ENCODE results near the gene CTNNA3. TPM values are rescaled to one million over a fixed set of nuclear protein-coding genes. Genes with fewer than 3 reads are reported as not detected.

CTNNA3 gene
- total RNA-seq, 1 experiment from 2014 or later, result 0.02 TPM

DNA sequence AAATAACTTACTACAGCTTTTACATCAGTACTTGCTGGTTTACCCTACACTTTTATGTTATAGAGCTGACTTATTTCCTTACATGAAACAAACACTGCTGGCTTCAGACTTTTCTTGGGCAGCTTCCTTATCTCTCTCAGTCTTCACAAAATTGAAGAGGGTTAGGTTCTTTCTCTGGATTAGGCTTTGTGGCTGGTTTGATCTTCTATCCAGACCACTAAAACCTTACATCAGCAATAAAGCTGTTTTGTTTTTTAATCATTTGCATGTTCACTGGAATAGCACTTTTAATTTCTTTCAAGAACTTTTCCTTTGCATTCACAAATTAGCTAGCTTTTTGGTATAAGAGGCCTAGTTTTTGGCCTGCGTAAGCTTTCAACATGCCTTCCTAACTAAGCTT, 551.5 kb downstream of the CTNNA3 start:
- H3K27me3 Mint-ChIP-seq (ENCODE audit: insufficient read depth, unreplicated experiment), result no peaks in the 10 kb centered on the region
- H3K27ac Mint-ChIP-seq (ENCODE audit: low read depth, unreplicated experiment), result no peak overlapping the region
- H3K9me3 Mint-ChIP-seq (ENCODE audit: unreplicated experiment), result no peaks in the 10 kb centered on the region
- H3K4me3 Mint-ChIP-seq (ENCODE audit: unreplicated experiment), result no peak overlapping the region
- ChIA-PET CTCF (interaction anchor here (0.7 kb wide), 1 partner anchor 99 kb away, joined by 3 read pairs; no protein-coding TSS in a partner anchor), POLR2A (no interaction called here)
- no peaks in the 10 kb centered on the region for H3K4me1 Mint-ChIP-seq (ENCODE audit: insufficient read depth, unreplicated experiment)
- intact Hi-C loops (cut with micrococcal nuclease), result no loop called here
- no peak for DNase-seq (ENCODE audit: unreplicated experiment)
- BruUV-seq (replicated peaks), result no TSS peak
- TF ChIP-seq, protein P1, sequence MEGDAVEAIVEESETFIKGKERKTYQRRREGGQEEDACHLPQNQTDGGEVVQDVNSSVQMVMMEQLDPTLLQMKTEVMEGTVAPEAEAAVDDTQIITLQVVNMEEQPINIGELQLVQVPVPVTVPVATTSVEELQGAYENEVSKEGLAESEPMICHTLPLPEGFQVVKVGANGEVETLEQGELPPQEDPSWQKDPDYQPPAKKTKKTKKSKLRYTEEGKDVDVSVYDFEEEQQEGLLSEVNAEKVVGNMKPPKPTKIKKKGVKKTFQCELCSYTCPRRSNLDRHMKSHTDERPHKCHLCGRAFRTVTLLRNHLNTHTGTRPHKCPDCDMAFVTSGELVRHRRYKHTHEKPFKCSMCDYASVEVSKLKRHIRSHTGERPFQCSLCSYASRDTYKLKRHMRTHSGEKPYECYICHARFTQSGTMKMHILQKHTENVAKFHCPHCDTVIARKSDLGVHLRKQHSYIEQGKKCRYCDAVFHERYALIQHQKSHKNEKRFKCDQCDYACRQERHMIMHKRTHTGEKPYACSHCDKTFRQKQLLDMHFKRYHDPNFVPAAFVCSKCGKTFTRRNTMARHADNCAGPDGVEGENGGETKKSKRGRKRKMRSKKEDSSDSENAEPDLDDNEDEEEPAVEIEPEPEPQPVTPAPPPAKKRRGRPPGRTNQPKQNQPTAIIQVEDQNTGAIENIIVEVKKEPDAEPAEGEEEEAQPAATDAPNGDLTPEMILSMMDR (IDR thresholded peaks at IDR 0.05; ENCODE audit: unreplicated experiment), result no peak
- no peaks in the 10 kb centered on the region for H3K36me3 Mint-ChIP-seq (ENCODE audit: insufficient read depth, unreplicated experiment)

DNA sequence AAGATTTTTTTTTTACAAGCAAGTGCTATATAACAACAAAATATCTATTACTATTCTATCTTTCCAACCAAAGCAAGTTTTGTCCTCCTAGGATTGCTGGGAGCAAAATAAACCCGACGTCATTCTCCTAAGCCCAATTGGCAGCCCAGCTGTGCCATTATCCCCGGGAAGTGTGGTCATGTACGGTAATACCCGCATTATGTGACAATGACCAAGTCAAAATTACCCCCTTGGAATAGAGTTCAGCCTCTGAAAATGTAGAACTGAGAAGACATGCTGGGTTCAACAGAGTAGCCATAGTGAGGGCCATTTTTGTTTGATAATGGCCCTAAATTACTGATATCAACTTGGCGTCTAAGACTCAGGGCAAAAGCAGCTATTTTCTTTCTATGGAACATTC, 554.7 kb downstream of the CTNNA3 start:
- intact Hi-C loops (cut with micrococcal nuclease), result no loop called here
- Mint-ChIP-seq H3K36me3 (ENCODE audit: insufficient read depth, unreplicated experiment) (no peaks in the 10 kb centered on the region), H3K27ac (ENCODE audit: low read depth, unreplicated experiment) (no peak overlapping the region), H3K9me3 (ENCODE audit: unreplicated experiment) (no peaks in the 10 kb centered on the region), H3K4me1 (ENCODE audit: insufficient read depth, unreplicated experiment) (no peaks in the 10 kb centered on the region), H3K27me3 (ENCODE audit: insufficient read depth, unreplicated experiment) (peaks cover 10% of the 10 kb centered on the region), H3K4me3 (ENCODE audit: unreplicated experiment) (no peak overlapping the region)
- TF ChIP-seq, protein P1 (IDR thresholded peaks at IDR 0.05; ENCODE audit: unreplicated experiment), result no peak
- BruUV-seq (replicated peaks), result no TSS peak
- no peak for DNase-seq (ENCODE audit: unreplicated experiment)
- POLR2A ChIA-PET, result no interaction called here
- CTCF ChIA-PET, result interaction anchor here (0.7 kb wide), 1 partner anchor 211 kb away, joined by 3 read pairs; no protein-coding TSS in a partner anchor

DNA sequence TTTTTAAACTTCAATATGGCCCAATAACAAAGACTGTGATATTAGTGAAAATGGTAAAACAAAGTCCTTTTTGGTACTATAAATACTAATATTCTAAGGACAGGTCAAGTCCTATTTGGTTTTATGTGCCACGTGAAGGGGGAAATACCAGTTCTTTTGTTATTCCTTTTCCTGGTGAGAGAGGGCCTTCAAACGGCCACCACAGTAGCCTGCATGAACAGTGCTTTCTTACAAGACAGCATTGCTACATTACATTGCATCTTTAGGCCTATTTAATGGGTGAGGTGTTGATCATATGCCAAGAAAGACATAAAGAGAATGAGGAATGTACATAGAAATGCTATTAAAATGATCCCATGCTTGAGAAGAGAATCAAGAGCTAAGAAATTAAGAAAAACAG, 555.4 kb downstream of the CTNNA3 start:
- H3K4me3 Mint-ChIP-seq (ENCODE audit: unreplicated experiment), result no peak overlapping the region
- peaks cover 12% of the 10 kb centered on the region for H3K27me3 Mint-ChIP-seq (ENCODE audit: insufficient read depth, unreplicated experiment)
- no peaks in the 10 kb centered on the region for H3K9me3 Mint-ChIP-seq (ENCODE audit: unreplicated experiment)
- ChIA-PET CTCF (interaction anchor here (0.6 to 0.7 kb wide), 2 partner anchors 45 to 210 kb away, joined by 3 read pairs; no protein-coding TSS in a partner anchor), POLR2A (no interaction called here)
- no peaks in the 10 kb centered on the region for H3K36me3 Mint-ChIP-seq (ENCODE audit: insufficient read depth, unreplicated experiment)
- no peaks in the 10 kb centered on the region for H3K4me1 Mint-ChIP-seq (ENCODE audit: insufficient read depth, unreplicated experiment)
- H3K27ac Mint-ChIP-seq (ENCODE audit: low read depth, unreplicated experiment), result no peak overlapping the region
- DNase-seq (ENCODE audit: unreplicated experiment), result no peak
- intact Hi-C loops (cut with micrococcal nuclease), result no loop called here
- TF ChIP-seq, protein P1 (IDR thresholded peaks at IDR 0.05; ENCODE audit: unreplicated experiment), result no peak
- no TSS peak for BruUV-seq (replicated peaks)

DNA sequence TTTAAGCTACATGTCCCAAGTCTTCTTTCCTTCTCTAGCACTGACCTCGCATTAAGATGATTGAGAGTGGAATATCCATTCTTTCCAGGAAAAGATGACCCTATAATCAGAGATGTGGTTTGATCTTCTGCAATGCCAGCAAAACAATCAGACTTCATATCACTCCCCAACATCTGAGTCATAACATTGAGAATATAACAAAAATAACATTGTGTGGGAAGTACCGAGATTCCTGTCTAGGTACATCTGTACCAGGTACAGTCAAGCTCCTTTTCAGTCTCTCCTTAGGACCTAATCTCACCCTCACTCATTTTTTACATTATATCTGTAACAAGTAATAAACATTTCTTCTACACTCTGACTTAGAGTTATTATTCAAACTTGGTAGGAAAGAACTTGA, 568.6 kb downstream of the CTNNA3 start:
- no peak for DNase-seq (ENCODE audit: unreplicated experiment)
- no peak overlapping the region for H3K4me3 Mint-ChIP-seq (ENCODE audit: unreplicated experiment)
- H3K9me3 Mint-ChIP-seq (ENCODE audit: unreplicated experiment), result no peaks in the 10 kb centered on the region
- H3K4me1 Mint-ChIP-seq (ENCODE audit: insufficient read depth, unreplicated experiment), result no peaks in the 10 kb centered on the region
- CTCF ChIA-PET, result interaction anchor here (0.6 kb wide), 1 partner anchor 28 kb away, joined by 5 read pairs; no protein-coding TSS in a partner anchor
- intact Hi-C loops (cut with micrococcal nuclease), result no loop called here
- TF ChIP-seq, protein P1 (IDR thresholded peaks at IDR 0.05; ENCODE audit: unreplicated experiment), result no peak
- H3K27me3 Mint-ChIP-seq (ENCODE audit: insufficient read depth, unreplicated experiment), result peaks cover 32% of the 10 kb centered on the region
- no peaks in the 10 kb centered on the region for H3K36me3 Mint-ChIP-seq (ENCODE audit: insufficient read depth, unreplicated experiment)
- BruUV-seq (replicated peaks), result no TSS peak
- no peak overlapping the region for H3K27ac Mint-ChIP-seq (ENCODE audit: low read depth, unreplicated experiment)
- POLR2A ChIA-PET, result no interaction called here
